Suprapubic skin (tissue), 4 donors: Measurements from ENCODE around the gene KCNAB2.

Experiments
- CTCF ChIP-seq, 2 donors: fragments of 200-600 bp in 1 of 2; fragments of 450-650 bp in 1 of 2; sonication (generic) in 1 of 2; IDR thresholded peaks; one replicate each; pipeline ENCODE4 v1.5.1; 2016 to 2019; ENCODE audit warnings: antibody characterized with exemption in 2 of 2, mild to moderate bottlenecking in 1 of 2, moderate library complexity in 1 of 2
- EP300 ChIP-seq: sonication (generic); formaldehyde crosslinking; IDR thresholded peaks from one replicate; pipeline ENCODE4 v1.6.1; 2017; ENCODE audit warnings: antibody characterized with exemption
- POLR2A ChIP-seq, 2 donors: fragments of 450-650 bp; IDR thresholded peaks; one replicate each; pipeline ENCODE4 v1.6.1; 2017; ENCODE audit warnings: antibody characterized with exemption in 2 of 2, mild to moderate bottlenecking in 2 of 2, moderate library complexity in 2 of 2
- POLR2AphosphoS5 ChIP-seq, 3 donors: sonication (generic); formaldehyde crosslinking; IDR thresholded peaks; one replicate each; pipeline ENCODE4 v1.6.1; 2017; ENCODE audit warnings: antibody characterized with exemption in 3 of 3

DNA sequence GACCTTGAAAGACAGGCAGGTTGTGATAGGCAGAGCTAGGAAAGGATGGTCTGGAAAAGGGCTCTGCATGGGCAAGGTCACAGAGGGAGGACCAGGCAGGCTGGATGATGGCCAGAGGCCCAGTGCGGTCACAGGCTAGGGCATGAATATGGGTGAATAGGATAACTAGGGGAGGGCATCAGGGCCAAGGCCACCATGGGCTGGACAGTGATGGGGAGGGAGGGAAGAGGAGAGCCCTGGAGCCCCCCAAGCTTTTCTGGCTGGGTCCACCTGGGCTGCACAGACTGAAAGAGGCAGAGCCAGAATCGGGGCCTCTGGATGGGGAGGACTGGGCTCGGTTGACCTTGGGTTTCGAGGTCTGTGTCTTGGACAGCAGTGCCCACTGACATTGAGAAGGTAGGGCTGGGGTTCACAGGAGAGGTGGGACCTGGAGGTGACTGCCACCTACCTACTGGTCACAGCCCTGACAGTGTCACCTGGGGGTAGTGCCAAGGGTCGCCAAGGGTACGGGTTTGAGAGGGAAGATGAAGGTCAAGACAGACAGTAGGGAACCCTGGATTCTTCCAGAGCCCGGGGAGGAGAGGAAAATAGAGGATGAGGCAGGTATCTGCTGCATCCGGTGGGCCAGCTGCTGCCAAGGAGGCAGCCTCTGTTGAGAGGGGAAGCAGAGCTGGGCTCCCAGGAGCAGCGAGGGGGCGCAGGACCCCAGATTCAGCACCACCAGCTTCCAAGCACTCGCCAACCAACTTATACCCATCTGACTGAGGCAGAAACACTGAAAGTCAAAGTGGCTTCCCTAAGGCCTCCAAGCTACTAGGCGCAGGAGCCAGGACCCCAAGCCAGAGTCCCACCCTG, 47.4 kb upstream of the KCNAB2 start:
- TF ChIP-seq CTCF (IDR thresholded peaks at IDR 0.05) (no peak), POLR2AphosphoS5 (IDR thresholded peaks at IDR 0.05) (no peak), POLR2A (IDR thresholded peaks at IDR 0.05) (no peak), EP300 (no peak)
